MV-4-11 (cell line): ENCODE measurements around the gene CELF5.

Experiments used
- DNase-seq: peaks from one replicate; lab custom pipeline; 2025; lab: John Stamatoyannopoulos, UW

The CELF5 gene

GRCh38 chr19:3224346-3225168 lies at the start of gene CELF5:
Gene CELF5 (plus strand): TSS chr19:3224661. CDS start chr19:3224740, 79 bp downstream.
- DNase-seq = no peak

- no peak for DNase-seq
Measured at GRCh38 chr19:3175781-3176714, 48.4 kb upstream of the CELF5 start.

GRCh38 chr19:3176715-3177501 lies 47.6 kb upstream of the CELF5 start:
- DNase-seq = no peak

DNA sequence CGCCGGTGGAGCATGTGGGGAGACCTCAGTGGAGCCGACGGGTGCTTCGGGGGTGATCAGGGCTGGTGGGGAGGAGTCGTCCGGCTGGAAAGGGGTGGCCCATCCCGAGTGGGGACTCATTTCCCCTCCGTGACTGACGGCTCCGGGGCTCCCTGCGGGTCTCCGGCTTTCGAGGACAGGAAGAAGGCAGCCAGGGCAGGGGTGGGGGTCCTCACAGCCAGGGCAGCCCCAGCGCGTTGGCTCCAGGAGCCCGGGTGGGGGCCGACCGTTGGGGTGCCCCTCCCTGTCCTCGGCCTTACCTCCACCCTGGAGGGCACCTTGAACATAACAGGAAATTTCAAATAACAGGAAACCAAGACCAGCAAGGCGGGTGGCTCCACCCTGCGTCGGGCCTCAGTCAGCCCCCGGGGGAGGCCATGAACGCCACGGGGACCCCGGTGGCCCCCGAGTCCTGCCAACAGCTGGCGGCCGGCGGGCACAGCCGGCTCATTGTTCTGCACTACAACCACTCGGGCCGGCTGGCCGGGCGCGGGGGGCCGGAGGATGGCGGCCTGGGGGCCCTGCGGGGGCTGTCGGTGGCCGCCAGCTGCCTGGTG lies 46.0 kb upstream of the CELF5 start, which contains the start of gene S1PR4:
Gene S1PR4, plus strand, starts transcription at position 393 of the 596 bp plus-strand sequence. Its CDS starts 24 bp downstream, at position 417.
- no peak for DNase-seq

DNA sequence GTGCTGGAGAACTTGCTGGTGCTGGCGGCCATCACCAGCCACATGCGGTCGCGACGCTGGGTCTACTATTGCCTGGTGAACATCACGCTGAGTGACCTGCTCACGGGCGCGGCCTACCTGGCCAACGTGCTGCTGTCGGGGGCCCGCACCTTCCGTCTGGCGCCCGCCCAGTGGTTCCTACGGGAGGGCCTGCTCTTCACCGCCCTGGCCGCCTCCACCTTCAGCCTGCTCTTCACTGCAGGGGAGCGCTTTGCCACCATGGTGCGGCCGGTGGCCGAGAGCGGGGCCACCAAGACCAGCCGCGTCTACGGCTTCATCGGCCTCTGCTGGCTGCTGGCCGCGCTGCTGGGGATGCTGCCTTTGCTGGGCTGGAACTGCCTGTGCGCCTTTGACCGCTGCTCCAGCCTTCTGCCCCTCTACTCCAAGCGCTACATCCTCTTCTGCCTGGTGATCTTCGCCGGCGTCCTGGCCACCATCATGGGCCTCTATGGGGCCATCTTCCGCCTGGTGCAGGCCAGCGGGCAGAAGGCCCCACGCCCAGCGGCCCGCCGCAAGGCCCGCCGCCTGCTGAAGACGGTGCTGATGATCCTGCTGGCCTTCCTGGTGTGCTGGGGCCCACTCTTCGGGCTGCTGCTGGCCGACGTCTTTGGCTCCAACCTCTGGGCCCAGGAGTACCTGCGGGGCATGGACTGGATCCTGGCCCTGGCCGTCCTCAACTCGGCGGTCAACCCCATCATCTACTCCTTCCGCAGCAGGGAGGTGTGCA lies 45.3 kb upstream of the CELF5 start:
- DNase-seq = no peak

- no peak for DNase-seq
Measured at GRCh38 chr19:3179739-3180293, 44.6 kb upstream of the CELF5 start.

DNA sequence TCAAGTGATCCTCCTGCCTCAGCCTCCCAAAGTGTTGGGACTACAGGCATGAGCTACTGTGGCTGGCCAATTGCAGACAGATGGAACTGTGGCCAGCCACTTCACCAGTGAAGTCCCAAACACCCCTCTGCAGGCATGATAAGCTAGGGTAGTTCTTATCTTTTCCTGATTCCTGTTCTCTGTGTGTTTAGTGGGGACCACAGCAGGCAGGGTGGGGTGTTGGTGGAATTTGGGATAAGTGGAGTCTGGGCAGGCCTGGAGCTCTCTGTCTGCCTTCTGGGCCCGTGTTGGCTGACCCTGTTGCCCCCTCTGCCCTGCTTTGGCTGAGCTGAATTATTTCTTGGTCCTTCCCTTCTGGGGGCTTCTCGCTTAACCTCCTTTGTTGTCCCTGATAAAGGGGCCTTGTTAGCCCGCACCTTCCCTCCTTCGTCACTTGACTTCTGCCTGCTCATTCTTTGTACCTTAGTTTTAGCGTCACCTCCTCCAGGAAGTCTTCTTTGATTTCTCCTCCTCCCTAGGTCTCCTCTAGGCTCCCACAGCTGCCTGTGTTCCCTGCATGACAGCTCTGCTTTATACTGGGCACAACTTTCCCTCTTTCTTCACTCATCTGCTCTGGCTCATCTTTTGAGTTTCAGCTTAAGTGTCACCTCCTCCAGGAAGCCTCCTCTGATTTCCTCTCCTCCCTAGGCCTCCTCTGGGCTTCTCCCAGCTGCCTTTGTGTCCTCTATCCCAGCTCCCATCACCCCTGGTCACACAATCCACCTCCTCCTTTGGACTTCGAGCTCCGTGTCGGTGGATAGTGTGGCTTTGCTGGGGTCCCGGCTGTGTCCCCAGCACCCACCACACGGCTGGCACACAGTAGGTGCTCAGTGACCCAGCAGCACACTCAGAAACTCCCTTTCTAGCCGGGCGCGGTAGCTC lies 40.5 kb upstream of the CELF5 start:
- no peak for DNase-seq

GRCh38 chr19:3184847-3185460 lies 39.5 kb upstream of the CELF5 start:
- peak; percentile 88 for DNase-seq

- DNase-seq = peak; percentile 94
Measured at GRCh38 chr19:3185461-3186159, 38.9 kb upstream of the CELF5 start, which contains the start of gene NCLN. Gene NCLN (plus strand): TSS chr19:3185930. CDS start chr19:3186031, 101 bp downstream.

DNA sequence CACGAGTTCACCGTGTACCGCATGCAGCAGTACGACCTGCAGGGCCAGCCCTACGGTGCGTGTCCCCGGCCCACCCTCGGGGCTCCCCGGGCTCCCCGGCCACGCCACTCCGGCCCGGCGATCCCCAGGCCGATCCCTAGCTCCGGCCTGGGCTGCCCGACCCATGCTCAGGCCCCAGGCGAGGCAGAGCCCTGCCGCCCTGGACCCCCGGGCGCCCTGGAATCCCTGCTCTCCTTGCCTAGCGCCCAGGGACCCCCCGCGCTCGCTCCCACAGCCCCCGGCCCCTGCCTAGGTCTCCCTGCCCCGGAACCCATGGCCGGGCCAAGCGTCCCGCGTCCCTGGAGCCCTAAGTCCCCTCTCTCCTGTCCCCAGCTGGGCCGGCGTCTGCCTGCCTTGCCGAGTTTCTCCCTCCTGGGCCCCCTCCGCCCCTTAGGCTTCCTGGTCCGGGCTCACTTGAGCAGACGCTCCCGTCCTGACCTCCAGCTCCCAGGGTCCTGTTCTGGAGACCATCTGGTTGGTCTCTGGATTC lies 38.2 kb upstream of the CELF5 start:
- DNase-seq = no peak

DNA sequence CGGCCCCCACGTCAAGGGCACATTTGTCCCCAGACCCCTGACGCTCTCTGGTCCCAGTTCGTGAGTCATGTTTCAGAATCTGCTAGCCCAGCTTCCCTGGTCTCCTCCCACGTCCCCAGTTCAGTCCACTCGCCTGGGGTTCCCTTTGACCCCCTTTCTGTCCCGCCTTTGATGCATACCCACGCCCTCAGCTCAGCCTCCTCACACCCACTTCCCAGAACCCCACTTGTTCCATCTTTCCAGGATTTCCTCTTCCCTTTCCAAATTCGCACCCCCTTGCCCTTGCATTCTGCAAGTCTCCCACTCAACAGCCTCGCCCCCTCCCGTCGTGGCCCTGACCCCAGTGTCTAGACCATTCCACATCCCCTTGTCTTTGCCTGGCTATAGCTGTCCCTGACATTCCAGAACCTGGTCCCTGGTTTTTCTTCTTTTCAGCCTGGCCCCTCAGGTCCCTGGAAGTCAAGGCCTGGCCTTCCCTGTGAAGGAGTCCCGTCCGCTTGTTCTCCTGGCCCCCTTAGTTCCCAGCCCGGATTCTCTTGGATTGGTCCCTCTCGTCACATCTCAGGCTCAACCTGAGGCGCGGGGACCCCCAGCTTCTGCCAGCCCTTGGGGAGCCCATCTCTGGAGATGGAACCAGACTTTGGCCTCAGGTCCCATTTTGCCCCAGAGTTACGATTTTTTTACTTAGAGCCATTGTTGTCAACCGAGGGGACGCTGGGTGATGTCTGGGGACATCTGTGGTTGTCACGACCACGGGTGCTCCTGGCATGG lies 37.4 kb upstream of the CELF5 start:
- no peak for DNase-seq

- DNase-seq = no peak
Measured at GRCh38 chr19:3187662-3188511, 36.6 kb upstream of the CELF5 start.

- no peak for DNase-seq
Measured at GRCh38 chr19:3188627-3189596, 35.5 kb upstream of the CELF5 start.

- no peak for DNase-seq
Measured at GRCh38 chr19:3189702-3190469, 34.6 kb upstream of the CELF5 start.
